GM19239 (cell line): Measurements from ENCODE around the gene NRIP3.
A peak's percentile ranks its signal among the peaks of the same experiment; 100 is the strongest.
"Not testable (repeated sequence)": the region's sequence is repeated elsewhere in the genome, so short reads cannot be mapped to it uniquely, and the experiment has no call there.

ENCODE experiments used
- DNase-seq: peaks from one replicate; pipeline ENCODE4 v3.0.0; 2011; ENCODE audit warnings: low spot score; ENCODE audit not compliant: insufficient read length
- FAIRE-seq: peaks from 2 replicates; lab custom pipeline; 2011; peaks lifted over from hg19 to GRCh38; lab: Jason Lieb, UNC

Gene NRIP3

DNA sequence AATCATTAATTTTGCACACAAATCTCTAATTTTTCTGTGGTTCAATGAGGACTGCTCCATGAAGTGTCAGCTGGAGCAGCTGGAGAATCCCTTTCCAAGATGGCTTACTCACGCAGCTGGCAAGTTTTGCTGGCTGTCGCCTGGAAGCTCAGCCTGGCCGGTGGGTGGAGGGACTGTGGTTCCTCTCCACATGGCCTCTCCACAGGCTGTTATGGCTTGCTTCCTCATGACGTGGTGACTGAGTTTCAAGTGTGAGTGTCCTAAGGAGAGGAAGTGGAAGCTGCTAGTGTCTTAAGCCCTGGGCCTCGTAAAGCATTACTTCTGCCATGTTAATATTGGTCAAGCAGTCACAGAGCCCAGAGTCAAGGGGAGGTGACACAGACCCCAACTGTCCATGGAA, 14.0 kb upstream of the NRIP3 start:
- FAIRE-seq (no peak), DNase-seq (no peak)

DNA sequence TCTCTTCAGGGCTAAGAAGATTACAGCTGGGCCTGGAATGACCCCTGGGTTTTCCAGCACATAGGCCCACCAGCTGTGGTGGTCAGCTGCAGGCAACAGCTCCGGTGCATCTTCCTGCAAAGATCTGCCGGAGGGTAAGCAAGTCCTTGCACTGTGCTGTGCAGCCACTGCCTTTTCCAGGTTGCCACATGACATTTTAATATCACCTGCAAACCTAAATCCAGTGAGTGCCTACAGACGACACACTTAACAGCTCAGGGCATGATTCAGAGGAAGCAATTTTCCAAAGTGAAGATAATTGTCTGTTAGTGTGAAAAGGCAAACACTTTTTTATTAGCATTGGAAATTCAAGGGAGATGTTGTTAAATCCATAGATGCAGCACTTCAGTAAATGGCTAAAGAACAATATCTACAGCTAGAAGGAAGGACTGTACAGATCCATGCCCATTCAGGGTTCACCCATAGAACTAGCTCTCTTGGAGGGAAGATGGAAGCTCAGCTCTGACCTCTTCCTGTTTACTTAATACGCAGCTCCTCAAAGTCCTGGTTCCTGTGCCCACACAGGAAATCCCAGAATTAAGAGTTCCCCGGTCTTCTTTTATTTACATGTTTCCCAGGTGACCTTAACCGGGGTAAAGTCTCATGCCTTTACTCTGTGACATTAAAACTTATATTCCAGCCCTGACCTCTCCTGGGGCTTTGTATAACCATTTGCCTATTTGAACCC, 13.3 kb upstream of the NRIP3 start:
- FAIRE-seq, result peak; percentile 18
- DNase-seq, result no peak

DNA sequence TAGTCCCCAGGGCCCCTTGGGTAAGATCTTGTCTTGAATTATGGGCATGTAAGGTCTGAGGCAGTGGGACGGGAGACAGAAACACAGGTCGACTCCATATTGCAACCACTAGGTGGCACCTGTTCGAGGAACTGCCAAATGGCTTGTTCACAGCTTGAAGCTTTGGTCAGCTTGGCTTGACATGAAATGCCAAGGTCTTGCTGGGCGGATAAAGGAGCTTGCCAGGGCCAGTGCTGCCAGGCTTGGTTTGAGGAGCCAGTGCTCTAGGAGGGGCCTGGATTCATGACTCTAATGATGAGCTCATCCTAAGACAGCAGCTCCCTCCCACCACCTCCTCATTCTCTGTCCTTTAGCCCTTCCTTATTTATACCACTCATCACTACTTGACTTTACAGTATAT, 11.9 kb upstream of the NRIP3 start:
- DNase-seq, result peak; percentile 66
- peak; percentile 93 for FAIRE-seq

DNA sequence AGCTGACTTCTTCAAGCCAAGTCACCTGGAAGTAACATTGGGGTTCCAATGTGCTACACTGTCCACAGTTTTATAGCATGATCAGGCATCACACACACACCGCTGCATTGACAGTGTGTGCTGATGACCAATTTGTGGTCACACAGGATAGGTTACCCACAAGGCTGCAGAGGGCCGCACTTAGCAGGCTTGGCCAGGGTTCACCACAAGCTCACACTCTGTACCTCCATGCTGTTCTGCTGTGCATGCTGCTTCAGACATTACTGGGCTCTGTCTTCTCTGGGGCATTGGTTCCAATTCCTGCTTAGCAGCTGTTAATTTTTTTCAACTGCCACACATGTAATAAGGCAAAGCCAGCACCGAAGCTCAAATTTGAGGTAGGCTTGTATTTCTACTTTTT, 11.0 kb upstream of the NRIP3 start:
- FAIRE-seq (no peak), DNase-seq (no peak)

DNA sequence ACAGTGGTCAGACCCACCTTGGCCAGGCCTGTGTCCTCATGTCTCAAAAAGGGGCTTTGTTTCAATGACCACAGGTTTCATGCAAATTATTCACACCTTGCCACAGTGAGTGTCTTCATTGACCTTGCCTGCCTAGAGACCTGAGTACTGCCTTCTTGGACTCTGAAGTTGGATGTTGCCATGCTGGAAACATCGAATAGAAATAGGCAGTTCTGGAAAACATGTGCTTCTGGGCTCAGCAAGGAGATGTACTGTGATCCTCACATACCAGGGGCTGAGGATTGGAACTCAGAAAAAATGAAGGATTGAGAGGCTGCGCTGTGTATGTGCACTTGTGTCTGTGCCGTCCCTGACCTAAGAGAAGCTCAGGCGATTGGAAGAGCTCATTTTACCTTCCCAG, 9.6 kb upstream of the NRIP3 start:
- DNase-seq (no peak), FAIRE-seq (no peak)

DNA sequence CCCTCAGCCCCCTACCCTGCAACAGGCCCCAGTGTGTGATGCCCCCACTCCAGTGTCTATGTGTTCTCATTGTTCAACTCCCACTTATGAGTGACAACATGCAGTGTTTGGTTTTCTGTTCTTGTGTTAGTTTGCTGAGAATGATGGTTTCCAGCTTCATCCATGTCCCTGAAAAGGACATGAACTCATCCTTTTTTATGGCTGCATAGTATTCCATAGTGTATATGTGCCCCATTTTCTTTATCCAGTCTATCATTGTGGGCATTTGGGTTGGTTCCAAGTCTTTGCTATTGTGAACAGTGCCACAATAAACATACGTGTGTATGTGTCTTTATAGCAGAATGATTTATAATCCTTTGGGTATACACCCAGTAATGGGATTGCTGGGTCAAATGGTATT, 5.7 kb upstream of the NRIP3 start:
- not testable (repeated sequence) for FAIRE-seq, DNase-seq

DNA sequence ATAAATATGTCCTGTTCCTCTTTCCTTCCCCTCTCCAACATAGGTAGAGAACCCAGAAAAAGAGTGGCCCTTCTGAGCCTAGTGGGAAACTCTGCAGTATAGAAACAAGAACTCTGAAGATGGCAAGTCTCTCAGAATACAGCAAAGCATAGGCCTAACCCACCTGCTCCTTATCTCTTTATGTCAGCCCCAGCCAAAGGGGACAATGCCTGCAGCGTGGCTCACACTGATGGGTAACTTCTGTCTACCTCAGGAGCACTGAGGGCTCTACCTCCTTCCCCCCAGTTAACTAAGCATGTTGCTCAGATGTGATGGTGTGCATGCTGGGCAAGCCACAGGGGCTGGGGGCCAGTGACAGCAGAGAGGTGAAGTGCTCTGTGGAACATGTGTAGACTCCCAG, 4.9 kb upstream of the NRIP3 start:
- DNase-seq (no peak), FAIRE-seq (no peak)

DNA sequence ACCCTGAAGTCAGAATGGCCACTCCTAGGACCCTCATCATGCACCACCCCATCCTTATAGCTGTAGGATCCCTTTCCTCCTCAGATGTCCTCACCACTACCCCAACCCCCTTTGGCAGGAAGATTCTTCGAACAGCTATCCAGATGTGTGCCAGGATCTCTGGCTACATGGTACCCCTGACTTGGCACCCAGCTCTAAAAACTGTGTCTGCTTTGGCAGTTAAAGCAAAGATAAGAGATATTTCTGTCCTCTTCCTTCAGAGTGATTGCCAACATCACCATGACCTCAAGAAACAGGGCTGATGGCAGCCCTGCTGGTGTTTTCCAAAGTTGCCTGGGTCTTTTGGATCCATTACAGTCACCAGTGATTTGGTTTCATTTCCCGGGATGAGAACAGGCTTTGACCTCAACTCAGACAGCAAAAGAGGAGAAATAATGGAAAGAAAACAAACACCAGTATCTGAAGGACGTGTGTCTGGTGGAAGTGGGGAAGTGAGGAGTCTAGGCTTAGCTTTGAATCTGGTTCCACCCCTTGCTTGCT, 4.3 kb upstream of the NRIP3 start:
- FAIRE-seq (no peak), DNase-seq (no peak)

DNA sequence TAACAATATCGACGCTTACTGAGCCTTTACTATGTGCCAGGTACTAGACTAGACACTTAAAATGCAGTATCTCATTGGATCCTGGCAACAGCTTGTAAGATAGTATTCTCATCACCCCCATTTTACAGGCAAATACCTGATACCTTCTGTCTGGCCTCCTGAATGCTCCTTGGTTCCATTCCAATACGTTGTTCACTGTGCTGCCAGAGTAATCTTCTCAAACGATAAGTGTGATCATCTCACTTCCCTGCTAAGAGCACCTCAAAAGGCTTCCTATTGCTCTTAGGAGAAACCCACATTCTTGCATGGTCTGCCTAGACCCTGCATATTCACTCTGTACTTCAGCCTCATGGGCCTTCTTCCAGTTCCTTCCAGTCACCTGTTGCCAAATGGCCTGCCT, 1.3 kb upstream of the NRIP3 start:
- FAIRE-seq, result no peak

DNA sequence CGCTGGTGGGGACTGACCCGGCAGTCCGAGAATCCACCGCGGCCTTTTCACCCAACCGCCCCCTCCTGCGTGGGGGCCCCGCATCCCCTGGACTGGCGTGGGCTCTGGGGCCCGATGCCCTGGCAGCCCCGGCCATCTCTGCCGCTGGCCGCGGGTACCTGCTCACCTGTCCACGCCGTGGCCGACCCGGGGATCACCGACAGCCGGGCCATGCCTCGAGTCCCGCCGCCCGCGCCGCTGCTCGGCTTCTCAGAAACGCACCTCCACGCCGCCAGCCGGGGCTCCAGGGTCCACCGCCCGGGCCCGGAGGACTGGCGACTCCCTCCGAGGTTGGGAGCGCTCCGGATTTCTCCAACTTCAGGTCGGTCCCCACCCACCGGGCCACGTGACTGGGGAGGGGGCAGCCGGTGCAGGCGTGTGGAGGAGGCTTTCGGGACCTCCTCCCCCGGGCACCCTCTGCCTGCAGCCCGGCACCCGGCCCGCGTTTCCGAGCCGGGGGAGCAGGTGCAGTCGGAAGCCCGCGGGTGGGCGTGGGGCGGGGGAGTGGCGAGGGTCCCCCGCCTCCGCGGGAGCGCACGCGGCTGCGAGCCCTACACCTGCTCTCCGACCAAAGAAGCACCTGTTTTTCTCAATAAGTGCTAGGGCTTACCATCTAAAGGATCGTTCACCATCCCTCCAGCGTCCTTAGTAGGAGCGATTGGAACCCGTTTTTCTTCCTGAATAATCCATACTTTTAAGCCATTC, 554 bp upstream of the NRIP3 start:
- no peak for DNase-seq
- FAIRE-seq, result no peak

More for the DNA sequence above, 1.3 kb upstream of the NRIP3 start:
- DNase-seq, result no peak

DNA sequence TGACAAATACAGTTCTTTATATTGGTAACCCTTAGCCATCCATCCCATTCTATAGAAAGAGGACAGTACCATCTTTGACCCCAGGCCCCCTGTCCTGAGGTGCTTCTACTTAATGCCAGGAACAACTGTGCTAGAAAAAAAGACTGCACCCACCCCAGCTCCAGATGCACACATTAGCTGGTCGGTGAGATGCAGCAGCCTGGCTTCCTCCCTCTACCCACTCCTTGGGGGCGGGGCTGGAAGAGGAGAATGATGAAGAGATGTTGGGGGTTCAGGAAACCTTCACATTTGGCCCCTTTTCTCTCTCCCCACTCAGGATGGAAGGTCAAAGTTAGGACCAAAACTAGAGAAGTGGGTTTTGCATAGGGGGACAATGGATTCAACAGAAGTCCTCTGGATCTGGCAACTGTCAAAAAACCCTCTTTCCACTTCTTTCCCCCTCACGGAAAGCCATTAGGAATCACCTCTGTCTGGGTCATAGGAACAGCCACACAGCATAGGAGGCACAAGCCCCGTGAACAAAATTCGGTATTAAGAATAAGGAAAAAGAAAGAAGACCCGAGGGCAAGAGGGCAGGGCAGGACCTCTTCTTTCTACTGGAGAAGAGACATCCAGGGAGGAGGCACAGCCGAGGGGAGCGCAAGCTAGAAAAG, 755 bp downstream of the NRIP3 start:
- no peak for FAIRE-seq

DNA sequence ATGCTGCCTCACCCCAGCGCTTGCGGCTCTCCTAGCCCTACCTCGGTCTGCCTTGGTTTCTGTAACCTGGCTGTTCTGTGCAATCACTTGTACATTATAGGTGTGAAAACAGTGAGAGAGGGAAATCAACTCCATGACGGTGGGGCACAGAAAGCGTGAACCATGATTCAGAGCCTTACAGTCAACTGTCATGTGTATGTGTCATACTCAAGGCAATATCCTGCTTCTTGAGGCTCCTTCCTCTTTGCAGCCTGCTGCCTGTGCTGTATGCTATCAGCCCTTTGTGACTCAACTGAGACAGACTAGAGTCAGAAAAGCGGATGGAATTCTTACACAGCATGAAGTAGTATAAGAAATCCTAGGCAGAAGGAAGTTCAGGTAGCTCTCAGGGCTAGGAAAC, 2.1 kb downstream of the NRIP3 start:
- DNase-seq, result no peak
- no peak for FAIRE-seq

More for the DNA sequence above, 755 bp downstream of the NRIP3 start:
- DNase-seq, result no peak

DNA sequence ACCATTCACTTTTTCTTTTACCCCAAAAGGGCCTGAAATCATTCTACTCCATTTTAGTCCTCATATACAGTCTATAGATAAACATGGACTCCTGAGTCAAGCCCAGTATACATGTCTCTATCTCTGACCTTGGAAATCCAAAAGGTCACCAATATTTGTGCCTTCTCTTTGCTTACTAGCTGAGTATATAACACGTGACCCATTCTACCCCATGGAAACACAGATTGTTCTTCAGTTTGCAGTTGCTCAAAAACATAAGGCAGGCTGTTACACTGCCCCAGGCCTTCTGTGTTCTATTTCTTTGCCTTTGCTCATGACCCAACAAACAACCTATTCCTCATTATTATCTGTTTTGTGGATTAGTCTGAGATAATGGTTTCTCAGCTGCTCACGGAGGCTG, 5.8 kb downstream of the NRIP3 start:
- no peak for FAIRE-seq
- DNase-seq, result no peak

DNA sequence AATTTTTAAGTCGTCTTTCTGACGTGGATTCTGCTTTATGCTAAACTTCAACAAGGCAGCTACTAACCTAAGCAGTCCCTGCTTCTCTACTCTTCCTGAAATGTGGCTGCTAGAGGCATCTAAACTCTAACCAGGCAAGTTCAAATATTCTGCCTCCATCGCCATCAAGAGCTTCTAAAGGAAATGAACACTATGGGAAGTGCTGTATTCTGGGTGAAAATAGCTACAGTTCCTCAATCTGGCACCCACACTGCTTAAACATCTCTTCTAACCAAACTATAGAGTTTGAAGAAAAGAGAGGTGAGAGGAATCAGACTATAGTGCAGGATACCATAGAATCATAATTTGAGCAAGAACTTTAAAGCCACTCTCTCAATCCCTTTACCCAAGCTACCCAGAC, 6.3 kb downstream of the NRIP3 start:
- FAIRE-seq, result no peak
- no peak for DNase-seq

DNA sequence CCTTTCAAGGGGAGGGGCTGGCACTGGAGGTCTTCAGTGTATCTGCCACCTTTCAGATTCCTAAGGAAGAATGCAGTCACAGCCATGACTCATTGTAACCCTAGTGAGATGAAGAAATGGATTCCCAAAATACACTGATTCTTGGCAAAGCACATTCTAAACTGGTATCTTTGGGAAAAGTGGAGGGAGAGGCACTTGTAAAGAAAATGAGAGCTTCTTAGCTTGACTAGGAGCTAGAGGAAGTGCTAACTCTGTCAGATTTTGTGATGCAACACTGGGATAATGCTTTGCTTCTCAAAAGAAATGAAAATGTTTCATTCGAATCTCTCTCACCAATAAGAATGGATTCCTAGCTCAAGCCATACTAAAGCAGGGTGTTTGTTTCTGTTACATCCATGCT, 14.3 kb downstream of the NRIP3 start:
- no peak for FAIRE-seq
- DNase-seq, result no peak

DNA sequence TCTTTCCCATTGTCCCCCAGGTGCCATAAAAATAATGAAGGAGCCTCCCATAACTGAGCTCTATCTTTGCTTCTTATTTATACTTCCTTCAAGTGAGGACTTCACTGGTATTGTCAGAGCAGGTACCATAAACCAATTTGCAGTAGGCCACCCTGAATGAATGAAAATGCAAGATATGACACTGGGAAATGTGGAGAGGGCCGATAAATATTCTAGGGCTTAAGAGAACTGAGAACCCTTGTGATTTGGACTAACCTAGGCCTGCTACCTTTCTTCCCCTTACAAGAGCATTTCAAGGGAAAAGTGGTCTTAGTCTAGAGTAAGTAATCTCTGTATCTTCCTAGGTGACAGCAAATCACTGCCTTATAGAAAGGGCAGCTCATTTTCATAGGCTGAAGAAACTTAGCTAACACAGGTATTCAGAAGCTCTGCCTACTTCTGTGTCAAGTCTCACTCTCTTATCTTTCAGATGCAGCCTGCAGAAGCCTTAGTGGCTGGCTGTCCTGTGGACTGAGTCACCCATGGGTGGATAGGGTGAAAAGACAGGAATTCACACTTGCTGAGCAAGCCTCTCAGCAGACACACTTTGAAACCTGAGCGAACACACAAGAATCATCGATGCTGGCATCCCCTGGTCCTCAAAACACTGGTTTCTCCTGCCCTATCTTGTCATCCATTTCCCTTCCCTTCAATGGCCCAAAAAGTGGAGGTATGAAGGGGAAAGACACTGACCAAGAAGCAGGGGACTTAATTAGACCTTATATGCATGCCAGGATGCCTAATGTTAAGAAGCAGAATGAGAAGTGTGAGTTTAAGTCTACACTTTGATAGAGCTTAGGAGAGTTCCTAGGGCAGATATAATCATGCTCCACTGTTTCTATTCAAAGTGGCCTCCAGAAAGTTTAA, 15.2 kb downstream of the NRIP3 start:
- no peak for DNase-seq
- FAIRE-seq, result no peak

DNA sequence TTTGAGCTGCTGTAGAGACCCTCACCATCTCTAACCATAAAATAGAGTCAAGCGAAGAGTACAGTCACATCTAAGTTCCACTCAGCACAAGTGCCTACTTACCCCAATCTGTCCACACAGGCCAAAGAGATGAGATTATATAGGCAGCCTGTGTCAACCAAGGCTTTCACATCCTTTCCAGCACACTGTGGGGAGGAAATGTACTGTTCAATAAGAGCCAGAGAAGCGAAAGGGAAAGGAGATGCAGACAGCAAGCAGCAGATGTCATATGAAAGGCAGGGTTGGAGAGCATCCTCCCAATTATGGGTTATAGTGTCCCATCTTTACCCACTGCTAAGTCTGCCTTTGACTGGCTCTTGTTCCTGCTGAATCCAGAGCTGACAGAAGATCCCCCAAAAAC, 16.4 kb downstream of the NRIP3 start:
- no peak for DNase-seq
- no peak for FAIRE-seq

DNA sequence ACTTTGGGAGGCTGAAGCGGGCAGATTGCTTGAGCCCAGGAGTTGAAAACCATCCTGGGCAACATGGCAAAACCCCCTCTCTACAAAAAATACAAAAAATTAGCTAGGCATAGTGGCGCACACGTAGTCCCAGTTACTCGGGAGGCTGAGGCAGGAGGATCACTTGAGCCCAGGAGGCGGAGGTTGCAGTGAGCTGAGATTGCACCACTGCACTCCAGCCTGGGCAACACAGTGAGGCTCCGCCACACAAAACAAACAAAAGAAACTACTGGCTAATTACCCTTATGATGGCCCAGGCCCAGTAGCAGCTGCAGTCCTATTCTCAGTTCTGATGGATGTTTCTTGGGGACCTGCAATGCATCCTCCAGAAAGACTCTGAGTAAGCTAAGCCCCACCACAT, 17.0 kb downstream of the NRIP3 start:
- not testable (repeated sequence) for DNase-seq, FAIRE-seq

DNA sequence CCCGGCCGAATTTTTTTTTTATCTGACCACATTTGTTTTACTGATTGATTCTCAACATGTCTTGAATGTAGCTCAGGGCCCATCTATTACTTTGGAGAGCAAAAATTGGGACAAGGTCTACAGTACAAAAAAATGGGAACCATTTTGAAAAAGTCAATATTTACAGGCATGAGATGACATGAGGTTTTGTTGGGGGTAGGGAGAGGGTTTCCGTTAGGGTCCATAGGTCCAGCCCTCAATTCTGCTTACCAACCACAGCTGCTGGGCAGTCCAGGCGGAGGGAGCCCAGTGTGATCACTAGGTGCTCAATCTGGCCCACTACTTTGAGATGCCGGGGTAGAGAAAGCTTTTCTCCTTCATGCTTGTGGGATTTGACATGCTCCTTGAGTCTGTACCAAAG, 18.3 kb downstream of the NRIP3 start:
- DNase-seq (no peak), FAIRE-seq (no peak)

DNA sequence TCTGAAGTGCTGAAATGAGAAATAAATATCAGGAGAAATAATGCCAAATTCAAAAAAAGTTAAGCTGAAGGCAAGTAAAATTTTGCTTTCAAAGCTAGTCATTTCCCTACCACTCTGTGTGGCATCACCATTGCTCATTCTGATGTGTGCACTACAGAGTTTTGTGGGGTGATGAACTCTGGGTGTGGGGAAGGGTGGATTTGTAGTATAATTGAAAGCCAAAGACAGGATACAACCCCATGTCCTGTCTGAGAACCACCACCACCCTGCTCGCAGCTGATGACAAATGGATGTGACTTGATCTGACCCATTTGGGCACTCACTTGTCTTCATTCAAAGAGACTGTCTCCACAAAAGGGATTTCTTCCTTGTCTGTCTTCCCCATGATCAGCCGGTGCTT, 20.2 kb downstream of the NRIP3 start:
- FAIRE-seq (no peak), DNase-seq (no peak)
